Dermis blood vessel endothelial cell (primary cell): ENCODE measurements around the gene LTBP2. TPM values are rescaled to one million over a fixed set of nuclear protein-coding genes. Genes with fewer than 3 reads are reported as not detected.

Source experiments
- DNase-seq: peaks from one replicate; pipeline ENCODE4 v3.0.0; 2010
- total RNA-seq: library from RNA; depleted of rRNA; stranded (reverse); fragments of >200 nt; gene quantifications from 2 replicates; pipeline ENCODE4 v1.2.3, GENCODE V29; 2014

Gene LTBP2
- total RNA-seq, 1 donor from 2014 or later: 90.5 TPM

DNA sequence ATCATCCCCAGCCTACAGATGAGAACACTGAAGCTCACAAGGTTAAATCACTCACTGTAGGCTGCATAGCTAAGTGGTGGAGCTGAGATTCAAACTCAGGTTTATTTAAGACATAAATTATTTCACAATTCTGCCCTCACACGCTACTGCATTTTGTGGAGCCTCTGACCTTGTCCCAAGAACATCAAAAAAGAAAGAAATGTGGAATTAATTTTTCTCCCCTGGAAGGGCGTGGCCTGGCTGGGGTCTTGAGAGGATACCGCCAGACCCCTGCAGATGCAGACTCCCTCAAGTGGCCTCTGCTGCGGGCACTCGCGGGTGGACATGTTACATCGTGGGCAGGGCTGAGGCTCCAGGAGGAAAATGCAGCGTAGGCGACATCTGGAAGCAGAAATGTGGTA lies 40.6 kb downstream of the LTBP2 start:
- no peak for DNase-seq

GRCh38 chr14:74570696-74571095 lies 41.3 kb downstream of the LTBP2 start:
- DNase-seq: no peak

DNA sequence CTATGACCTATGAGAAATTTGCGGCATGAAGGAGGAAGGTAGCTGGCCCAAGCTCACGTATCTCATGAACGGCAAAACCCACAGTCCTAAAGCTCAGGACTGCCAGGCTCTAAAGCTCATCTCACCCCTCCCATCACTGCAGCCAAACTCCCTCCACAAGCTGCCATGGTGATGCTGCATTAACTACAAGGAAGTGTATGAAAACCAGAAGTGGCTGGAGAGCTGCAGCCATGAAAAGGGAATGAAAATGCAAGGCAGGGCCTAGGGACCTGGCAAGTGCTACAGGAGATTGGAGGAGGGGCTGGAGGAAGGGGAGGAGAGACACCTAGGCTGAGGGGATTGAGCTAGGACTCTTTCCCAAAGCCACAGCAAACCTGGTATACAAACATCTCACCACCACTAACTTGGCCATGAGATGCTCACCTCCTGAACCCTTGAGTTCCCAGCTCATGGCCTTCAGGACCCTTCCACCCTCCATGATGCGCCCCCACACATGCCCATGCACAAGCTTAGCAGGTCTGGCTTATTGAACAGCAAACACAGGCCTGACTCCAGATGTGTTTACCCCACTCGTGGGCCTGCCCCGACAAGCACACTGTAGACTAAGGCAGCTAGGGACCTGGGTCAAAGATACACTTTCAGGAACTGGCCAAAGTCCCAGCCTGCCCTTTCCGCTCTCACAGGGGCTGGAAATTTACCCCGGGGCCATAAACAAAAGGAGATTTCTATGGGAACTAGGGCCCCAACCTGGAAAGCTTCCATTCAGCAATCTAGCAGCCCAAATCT lies 42.0 kb downstream of the LTBP2 start:
- DNase-seq: peak; percentile 37

GRCh38 chr14:74569387-74569786 lies 42.6 kb downstream of the LTBP2 start:
- no peak for DNase-seq

- DNase-seq: no peak
Observed at GRCh38 chr14:74568911-74569310, 43.1 kb downstream of the LTBP2 start.

DNA sequence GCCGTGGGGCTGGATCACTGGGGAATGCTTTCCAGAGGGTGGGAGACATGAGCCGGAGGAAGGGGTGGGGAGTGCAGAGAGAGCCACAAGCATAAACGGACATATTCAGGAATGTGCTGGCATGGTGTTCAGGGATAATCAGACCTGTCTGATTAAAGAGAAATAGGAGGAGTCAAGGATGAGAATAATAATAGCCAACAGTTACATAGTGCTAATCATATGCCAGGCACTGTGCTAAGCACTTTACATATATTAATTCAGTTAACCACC lies 43.7 kb downstream of the LTBP2 start:
- DNase-seq: no peak

GRCh38 chr14:74567646-74568379 lies 44.2 kb downstream of the LTBP2 start:
- DNase-seq: no peak

GRCh38 chr14:74567219-74567618 lies 44.8 kb downstream of the LTBP2 start:
- no peak for DNase-seq

DNA sequence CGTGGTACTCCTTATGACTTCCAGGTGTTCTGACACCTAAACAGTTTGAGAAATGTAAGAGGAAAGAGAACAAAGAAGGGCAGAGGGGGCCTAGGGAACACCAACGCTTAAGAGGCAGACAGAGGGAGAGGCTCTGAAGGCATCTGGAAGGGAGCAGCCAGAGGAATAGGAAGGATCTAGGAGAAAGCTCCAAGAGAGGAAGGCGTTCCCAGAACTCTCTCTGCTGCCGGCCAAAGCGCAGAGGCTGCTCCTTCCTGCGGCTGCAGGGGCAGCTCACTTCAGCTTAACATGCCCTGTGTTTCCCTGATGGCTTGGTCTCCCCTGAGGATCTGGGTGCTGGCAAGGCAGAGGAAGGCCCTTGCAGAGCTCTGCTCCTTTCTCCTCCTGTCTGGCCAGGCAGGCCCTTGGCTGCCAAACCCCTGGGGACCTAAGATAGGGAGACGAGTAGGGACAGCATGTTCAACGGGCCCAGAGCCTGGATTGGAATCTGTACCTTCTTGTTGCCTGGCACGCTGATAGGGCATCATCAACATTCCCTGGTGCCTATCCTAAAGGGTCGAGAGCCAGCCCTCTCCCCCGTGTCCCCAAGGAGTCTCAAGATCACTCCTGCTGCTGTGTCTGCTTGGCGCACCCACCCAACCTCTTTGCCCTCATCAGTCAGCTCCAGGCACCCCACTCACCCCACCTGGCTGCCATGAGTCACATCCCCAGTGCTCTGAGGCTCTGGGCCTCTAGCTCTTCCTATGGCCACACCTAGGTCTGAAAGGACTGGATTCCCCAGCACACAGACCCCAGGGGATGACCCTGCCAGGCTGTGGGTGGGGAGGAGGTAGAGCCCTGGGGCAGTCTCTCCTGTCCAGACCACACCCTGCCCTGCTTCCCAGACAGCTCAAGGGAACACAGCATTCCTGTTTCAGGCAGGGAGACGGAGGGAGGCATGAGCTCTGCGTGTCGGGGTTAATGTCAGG lies 45.6 kb downstream of the LTBP2 start:
- no peak for DNase-seq

- no peak for DNase-seq
Observed at GRCh38 chr14:74563586-74564159, 48.4 kb downstream of the LTBP2 start.

- DNase-seq: no peak
Observed at GRCh38 chr14:74563233-74563585, 48.8 kb downstream of the LTBP2 start.

- no peak for DNase-seq
Observed at GRCh38 chr14:74562515-74563232, 49.4 kb downstream of the LTBP2 start.

GRCh38 chr14:74558655-74559054 lies 53.4 kb downstream of the LTBP2 start:
- no peak for DNase-seq

DNA sequence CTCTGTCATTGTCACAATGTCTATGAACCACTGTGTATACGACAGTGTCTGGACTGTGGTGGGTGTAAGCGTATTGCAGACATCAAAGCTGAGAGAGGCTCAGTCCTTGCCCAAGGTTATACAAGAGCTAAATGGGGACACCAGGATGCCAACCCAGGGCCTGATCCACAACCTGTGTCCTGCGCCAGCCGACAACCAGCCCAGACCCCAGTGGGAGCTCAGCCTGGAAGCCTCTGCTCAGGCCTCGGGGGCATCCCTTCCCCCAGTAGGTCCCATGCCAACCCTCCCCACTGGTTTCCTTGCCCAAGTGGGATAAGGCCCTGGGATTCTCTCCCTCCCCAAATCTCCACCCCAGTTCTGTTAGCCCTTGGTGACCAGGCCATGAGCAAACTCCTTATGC lies 54.3 kb downstream of the LTBP2 start:
- no peak for DNase-seq

- no peak for DNase-seq
Observed at GRCh38 chr14:74555476-74556050, 56.5 kb downstream of the LTBP2 start.

- DNase-seq: no peak
Observed at GRCh38 chr14:74554742-74555362, 57.2 kb downstream of the LTBP2 start.

DNA sequence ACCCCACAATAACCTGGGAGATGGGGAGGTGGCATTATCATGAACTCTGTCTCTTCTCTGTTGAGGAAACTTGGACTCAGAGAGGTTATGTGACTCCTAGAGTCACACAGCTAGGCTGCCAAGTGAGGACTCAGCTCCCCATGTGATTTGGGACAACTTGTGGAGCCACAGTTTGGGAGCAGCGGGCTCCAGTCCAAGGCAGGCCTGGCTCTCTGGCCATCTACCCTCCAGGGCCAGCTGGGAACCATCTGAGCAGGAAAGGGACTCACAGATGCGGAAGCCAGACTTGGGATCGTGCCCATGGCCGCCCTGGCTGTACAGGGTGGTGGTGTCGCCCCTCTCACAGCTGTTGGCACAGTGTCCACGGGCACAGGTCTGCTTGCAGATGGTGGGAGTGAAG lies 59.4 kb downstream of the LTBP2 start:
- peak; percentile 67 for DNase-seq

DNA sequence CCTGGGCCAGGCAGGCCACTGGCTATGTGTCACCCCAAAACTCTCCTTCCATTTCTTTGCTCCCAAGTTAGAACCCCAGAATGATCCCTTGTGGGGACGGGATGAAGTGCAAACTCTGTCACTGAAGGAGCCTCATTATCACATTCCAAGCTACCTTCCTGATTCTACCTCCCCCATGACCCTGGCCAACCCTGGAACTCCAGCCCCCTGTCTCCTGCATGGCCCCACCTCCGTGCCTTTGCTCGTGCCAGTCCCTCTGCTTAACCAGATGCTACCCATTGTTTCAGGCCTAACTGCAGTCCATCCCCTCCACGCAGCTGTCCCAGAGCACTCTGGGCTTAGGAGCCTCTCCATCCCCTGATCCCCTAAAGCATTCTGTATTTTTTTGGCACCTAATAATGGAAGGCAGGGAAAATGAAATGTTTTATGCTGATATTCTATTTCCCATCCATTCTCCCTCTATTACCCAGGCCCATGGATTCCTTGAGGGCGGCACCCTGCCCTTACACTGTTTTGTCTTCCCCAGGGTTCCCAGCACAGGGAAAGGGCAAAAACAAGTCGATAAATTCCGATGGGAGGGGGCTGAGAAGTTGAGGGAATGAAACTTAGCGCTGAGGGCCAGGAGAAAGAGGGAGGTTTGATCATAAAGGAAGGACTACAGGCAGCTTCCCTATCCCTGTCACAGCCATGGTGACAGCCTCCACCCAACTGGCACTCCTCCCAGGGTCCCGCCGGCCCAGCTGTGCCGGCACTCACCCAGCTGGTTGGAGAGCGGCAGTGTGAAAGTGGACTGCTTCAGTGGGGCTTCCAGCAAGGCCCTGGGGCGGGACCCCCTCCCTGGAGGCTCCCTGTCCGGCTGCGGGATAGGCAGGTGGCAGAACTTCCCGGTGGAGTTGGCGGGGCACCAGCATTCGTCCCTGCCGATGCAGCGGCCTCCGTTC lies 60.3 kb downstream of the LTBP2 start:
- DNase-seq: no peak

DNA sequence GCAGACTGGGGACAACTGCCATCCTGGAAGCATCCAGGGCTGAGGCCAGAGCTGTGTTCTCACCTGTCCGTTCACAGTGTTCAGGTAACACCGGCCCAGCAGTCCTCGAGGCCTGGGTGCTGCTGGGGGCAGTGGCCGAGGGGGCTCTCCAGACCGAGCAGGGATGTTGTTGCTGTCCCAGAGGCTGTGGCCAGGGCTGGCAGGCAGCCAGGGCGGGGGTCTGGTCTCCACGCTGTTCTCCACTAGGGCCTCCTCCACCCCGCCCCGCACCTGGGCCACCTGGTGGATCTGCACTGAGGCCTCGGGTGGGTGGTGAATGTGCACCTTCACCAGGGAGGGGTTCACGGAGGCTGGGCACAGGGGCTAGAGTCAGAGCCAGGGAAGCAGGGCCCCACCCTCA lies 61.0 kb downstream of the LTBP2 start:
- DNase-seq: no peak

DNA sequence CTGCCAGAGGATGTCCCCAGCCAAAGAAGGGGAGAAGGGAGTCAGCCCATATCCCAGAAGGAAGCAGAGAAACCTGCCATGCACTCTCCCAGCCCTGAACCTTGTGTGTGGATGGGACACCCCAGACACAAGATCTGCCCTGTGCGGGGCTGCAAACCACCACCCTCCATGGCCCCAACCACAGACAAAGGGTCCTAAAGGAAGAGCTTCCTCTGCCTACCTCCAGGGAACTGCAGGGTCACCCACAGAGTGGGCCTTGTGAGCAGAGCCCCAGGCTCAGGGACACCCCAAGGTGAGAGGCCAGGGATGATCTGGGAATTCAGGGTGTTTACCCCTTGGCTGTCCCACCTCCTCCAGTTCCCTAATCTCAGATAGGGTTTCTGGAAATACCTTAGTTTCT lies 62.0 kb downstream of the LTBP2 start:
- no peak for DNase-seq
